Left forelimb (tissue), 1 donor: Measurements from ENCODE around the gene NKIRAS2.

Source experiments
- DNase-seq: peaks from one replicate; pipeline ENCODE4 v3.0.0-alpha.2; 2018; ENCODE audit warnings: low spot score

The NKIRAS2 gene

DNA sequence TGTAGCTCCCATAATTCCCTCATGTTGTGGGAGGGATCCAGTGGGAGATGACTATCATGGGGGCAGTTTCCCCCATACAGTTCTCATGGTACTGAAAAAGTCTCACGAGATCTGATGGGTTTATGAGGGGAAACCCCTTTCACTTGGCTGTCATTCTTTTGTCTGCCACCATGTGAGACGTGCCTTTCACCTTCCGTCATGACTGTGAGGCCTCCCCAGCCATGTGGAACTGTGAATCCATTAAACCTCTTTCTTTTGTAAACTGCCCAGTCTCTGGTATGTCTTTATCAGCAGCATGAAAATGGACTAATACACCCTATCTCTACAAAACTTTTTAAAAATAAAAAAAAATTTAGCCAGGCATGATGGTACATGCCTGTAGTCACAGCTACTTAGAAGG, 36.7 kb downstream of the NKIRAS2 start:
- DNase-seq = no peak

- no peak for DNase-seq
These were observed 38.2 kb downstream of the NKIRAS2 start for GRCh38 chr17:42058063-42058462.

DNA sequence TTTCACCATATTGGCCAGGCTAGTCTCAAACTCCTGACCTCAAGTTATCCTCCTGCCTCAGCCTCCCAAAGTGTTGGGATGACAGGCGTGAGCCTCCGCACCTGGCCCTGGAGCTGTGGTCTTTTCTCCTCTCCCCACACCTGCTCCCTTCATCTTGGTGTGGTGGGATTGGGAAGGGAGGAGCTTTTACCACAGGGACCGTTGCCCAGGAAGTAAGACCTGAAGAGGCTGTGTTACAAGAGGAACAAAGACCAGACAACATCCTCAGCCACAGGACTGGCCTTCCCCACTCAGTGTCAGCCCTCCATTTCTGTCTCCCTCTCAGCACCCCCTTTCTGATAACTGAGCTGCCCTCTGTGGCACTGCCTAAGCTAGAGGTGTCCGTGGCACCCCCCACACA, 39.9 kb downstream of the NKIRAS2 start:
- DNase-seq = no peak

GRCh38 chr17:42060231-42060630, 40.3 kb downstream of the NKIRAS2 start:
- no peak for DNase-seq

- no peak for DNase-seq
These were observed 42.0 kb downstream of the NKIRAS2 start for GRCh38 chr17:42061646-42062487.

DNA sequence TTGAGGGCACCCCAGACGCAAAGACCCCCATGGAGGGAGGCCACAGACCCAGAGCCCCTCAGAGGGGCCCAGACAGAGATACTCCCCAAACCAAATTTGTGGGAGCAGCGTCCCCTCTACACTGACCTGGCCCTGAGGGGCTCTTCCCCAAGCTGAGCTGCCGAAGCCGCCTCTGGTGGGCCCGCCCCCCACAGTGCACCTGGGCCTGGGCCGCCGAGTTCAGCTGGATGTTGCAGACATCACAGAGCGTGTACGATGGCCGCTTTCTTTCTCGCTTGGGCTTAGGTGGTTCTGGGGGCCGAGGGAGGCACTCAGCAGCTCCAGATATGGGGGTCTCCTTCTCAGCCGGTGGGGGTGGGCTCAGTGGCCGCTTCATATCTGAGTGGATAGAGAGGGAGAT, 42.8 kb downstream of the NKIRAS2 start:
- no peak for DNase-seq

GRCh38 chr17:42065201-42065600, 45.3 kb downstream of the NKIRAS2 start:
- DNase-seq = no peak

GRCh38 chr17:42067371-42068091, 47.6 kb downstream of the NKIRAS2 start:
- no peak for DNase-seq

DNA sequence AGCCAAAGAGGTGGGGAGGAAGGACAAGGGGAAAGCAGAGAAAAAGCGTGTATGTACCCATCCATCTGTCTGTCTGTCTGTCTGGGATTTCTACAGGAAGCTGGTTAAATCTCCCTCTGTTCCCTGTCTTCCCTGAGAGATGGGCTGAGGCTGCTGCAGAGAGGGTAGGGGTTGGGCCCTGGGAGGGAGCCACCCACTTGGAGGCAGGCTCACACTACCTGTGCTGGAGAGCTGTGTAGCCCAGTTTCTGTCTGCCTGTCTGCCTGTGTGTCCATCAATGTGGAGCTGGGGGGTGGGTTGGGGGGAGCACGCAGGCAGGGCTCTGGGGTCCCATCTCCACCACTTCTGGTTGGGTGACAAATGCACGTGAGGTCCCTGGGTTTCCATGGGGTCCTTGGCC, 49.1 kb downstream of the NKIRAS2 start:
- DNase-seq = no peak

DNA sequence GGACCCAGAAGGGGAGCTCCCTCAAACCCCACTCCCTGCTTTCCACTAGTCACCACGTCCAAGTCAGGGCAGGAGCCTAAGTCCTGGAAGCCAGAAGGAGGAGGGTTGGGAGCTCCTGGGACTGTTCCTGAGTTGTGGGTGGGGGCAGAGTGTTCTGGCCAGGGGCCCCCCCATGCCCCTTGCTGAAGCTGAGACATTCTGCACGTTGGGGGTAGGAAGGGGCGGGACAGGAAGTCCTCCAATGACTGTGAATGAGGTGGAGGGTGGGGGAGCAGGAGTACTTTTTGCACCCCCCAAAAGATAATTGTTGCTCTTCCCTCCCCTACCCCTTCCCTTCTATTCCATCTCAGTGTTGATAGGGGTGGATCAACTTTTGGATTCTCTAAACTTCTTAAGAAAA, 51.9 kb downstream of the NKIRAS2 start:
- DNase-seq = no peak

DNA sequence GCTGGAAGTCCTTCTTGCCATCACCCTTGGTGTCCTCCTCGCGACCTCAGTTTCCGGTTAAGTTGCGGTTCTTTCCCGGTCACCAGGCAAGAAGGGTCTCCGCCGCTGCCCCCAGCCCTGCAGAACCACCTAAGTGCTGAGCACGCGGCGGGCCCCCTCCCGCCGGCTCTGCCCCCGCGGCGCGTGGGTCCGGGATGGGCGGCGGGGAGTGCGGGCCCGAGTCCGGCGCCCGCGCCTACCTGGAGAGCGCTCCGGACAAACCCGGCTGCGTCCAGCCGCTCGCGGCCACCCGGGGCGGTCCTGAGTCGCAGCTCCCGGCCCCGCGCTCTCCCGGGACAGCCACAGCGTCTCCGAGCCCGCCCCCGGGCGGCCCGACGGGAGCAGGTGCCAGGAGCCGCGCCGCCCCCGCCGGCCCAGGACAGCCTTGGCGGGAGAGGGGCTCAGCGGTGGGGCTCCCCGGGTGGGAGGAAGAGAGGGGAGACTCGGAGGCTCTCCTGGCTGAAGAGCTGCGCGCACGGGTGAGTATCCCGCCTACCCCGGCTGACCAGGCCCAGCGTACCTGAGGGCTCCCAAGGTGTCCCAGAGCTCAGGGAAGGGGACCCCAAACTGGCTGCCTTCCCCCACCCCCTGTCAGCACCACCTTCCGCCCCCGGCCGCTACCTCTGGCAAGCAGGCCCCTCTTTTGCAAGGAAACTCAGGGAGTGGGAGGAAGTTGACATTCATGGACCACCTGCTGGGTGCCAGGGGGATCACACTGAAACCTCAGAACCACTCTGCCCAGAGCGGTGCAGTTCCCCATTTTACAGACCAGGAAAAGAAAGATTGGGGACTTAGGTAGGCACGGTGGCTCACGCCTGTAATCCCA, 52.7 kb downstream of the NKIRAS2 start:
- DNase-seq = no peak
